ENCODE results near the gene DTYMK.
"Not testable (repeated sequence)": the region's sequence is repeated elsewhere in the genome, so short reads cannot be mapped to it uniquely, and the experiment has no call there.

Gene DTYMK, protein sequence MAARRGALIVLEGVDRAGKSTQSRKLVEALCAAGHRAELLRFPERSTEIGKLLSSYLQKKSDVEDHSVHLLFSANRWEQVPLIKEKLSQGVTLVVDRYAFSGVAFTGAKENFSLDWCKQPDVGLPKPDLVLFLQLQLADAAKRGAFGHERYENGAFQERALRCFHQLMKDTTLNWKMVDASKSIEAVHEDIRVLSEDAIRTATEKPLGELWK

DNA sequence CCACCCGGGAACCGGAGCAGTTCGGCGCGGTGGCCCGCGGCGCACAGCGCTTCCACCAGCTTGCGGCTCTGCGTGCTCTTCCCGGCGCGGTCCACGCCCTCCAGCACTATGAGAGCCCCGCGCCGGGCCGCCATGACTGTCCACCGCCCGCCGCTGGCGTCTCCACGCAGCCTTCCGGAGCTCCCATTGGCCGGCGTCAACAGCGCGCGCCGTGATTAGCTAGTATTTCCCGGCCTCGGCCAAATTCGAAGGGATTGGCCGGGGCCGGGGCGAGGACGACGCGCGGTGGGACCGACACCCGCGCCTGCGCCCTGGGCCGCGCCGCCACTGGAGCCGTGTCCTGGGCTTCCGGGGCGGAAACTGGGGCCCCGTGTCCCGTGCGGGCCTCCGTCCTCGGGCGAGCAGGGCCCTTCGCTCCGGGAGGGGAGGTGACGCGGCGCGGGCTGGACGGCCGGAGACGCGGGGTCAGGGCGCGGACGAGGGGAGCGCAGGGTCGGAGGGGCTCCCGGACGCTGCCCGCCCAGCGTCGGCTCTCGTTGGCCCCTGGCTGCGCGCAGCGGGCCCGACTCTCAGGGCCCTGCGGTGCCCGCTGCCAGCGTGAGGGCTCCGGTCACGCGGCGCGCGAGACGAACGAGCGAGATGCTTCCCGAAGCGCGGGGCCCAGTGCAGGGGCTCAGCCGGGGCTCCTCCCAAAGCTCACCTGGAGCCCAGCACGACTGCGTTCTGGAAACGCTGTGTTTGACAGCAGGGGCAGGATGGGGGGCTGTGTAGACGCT, at the start of gene DTYMK:
Gene DTYMK, minus strand, starts transcription at position 166 of the 776 bp plus-strand sequence. Its CDS starts 32 bp downstream, at position 134.
- in situ Hi-C loops (cut with HindIII; ENCODE audit: low sequenced_read_pairs) = no loop called here

DNA sequence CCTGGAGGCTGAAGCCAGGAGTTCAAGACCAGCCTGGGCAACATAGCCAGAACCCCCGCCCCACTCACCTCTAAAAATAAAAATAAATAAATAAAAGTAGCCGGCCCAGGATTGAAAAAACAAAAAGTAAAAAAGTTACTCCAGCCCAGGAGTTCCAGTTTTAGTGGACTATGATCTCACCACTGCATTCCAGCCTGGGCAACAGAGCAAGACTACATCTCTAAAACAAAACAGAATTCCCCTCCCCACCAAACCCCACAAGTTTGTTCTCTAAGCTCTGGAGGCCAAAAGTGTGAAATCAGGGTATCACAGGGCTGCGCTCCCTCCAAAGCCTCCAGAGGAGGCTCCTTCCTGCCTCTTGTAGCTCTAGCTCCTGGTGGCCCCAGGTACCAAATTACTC, 49.5 kb upstream of the DTYMK start:
- in situ Hi-C loops (cut with HindIII; ENCODE audit: low sequenced_read_pairs) = no loop called here

DNA sequence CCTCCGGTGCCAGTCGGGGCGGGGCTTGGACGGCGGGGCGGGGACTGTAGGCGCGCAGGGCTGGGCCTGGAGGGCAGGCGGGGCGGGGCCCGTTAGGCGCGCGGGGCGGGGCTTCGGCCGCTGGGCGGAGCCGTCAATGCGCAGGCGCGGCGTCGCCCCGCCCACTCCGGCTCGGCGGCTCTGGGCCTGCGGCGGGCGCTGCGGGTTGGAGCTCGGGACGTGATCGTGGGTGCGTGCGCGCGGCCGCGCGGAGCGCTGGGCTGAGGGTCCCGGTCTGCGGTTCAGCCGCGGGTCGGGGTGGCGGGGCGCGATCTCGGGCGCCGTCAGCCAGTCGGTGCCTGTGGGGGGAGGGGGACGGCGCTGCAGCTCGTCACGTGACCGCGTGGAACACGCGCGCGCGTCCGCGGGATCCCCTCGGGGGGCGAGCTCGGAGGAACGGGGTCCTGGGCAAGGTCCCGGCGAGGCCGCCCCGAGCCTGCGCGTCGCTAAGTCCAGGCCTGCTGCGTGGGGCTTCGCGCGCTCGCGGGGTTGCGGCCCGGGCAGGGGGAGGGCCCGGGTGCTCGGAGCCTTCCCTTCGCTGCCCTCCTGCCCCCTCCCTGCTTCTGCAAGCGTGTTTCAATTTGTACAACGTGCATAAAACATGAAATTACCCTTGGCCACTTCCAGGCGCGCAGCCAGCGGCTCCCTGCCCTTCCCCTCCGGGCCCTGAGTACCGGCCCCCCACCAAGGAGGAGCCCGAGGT, 48.0 kb upstream of the DTYMK start, which contains the start of gene D2HGDH:
Gene D2HGDH, plus strand, starts transcription at position 164 of the 742 bp plus-strand sequence. CDS start 595 bp downstream, outside the sequence.
- in situ Hi-C loops (cut with HindIII; ENCODE audit: low sequenced_read_pairs) = no loop called here

DNA sequence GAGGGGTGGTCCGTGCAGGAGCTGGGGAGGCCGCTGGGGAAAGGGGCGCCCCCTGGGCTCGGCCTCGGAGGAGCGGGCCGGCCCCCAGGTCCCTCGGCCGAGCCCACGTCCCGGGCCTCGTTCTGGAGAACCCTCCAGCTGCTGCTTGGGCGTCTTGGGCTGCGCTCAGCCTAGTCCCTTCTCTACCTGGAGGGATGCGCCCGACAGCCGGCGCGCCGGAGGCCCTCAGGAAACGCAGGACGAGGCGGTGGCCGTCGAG, 47.5 kb upstream of the DTYMK start:
- in situ Hi-C loops (cut with HindIII; ENCODE audit: low sequenced_read_pairs) = no loop called here

DNA sequence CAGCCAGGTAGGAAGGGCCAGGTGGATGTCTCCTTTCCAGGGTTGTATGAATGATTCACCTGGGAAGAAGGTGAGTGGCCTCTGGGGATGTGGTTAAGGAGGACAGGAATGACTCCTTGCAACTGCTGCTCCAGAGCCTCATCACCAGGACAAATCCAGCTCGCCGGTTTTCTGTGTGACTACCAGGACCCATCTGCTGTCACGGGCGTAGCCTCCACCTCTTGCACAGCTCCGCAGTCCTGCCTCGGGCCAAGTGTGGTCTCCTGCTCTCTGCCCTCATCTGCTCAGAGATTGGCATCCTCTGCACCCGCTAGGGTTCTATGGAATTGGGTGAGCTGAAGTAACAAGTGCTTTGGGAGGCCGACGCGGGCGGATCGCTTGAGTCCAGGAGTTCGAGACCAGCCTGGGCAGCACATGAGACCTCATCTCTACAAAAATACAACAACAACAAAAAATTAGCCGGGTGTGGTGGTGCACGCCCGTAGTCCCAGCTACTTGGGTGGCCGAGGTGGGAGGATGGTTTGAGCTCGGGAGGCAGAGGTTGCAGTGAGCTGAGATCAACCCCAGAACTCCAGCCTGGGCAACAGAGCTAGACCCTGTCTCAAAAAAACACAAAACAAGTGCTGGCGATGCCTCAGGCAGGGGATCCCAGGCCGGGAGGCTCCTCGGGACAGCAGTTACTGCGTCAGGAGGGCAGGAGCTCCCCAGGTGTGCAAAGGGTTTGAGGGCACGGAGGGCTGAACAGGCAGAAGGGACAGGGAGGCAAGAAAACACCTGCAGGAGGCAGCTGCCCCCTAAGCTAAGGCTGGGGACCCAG, 47.0 kb upstream of the DTYMK start:
- in situ Hi-C loops (cut with HindIII; ENCODE audit: low sequenced_read_pairs) = no loop called here

DNA sequence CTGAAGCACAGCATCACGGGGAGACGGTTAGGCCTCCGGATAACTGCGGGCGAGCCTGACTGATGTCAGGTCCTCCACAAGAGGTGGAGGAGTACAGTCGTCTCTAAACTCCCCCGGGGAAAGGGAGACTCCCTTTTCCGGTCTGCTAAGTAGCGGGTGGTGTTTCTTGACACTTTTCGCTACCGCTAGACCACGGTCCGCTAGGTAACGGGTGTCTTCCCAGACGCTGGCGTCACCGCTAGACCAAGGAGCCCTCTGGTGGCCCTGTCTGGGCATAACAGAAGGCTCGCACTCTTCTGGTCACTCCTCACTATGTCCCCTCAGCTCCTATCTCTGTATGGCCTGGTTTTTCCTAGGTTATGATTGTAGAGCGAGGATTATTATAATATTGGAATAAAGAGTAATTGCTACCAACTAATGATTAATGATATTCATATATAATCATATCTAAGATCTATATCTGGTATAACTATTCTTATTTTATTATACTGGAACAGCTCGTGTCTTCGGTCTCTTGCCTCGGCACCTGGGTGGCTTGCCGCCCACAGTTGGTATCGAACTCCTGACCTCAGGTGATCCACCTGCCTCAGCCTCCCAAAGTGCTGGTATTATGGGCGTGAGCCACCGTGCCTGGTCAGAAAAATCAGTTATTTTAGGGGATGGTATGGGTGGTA, 46.0 kb upstream of the DTYMK start:
- in situ Hi-C loops (cut with HindIII; ENCODE audit: low sequenced_read_pairs) = not testable (repeated sequence)

DNA sequence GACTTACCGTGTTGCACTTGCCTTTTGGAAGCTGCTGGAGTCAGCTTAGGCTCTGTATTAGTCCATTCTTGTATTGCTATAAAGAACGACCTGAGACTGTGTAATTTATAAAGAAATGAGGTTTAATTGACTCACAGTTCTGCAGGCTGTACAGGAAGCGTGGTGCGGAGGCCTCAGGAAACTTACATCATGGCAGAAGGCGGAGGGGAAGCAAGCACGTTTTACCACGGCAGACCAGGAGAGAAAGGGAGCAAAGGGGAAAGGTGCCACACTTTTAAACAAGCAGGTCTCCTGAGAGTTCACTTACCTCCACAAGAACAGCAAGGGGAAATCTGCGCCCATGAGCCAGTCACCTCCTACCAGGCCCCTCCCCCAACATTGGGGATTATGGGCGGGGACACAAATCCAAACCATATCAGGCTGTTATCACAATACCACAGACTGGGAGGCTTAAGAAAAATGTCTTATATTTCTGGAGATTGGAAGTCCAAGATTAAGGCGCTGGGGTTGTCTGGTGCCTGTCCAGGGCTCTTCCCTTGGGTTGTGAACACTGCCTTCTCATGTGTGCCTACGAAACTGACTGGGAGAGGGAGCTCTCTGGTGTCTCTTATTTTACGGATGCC, 44.2 kb upstream of the DTYMK start:
- in situ Hi-C loops (cut with HindIII; ENCODE audit: low sequenced_read_pairs) = no loop called here

DNA sequence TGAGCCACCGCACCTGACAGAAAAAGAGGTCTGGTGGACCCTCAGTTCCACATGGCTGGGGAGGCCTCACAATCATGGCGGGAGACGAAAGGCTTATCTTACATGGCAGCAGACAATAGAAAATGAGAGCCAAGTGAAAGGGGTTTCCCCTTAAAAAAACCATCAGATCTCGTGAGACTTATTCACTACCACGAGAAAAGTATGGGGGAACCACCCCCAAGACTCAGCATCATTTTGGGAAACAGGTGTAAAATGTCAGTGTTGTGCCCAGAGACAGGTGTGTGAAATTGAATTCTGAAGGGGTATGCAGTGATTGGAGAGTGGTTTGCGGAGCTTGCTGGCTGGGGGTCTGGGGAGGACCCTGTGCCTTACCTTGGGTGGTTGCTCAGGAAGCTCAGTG, 43.3 kb upstream of the DTYMK start:
- in situ Hi-C loops (cut with HindIII; ENCODE audit: low sequenced_read_pairs) = no loop called here

DNA sequence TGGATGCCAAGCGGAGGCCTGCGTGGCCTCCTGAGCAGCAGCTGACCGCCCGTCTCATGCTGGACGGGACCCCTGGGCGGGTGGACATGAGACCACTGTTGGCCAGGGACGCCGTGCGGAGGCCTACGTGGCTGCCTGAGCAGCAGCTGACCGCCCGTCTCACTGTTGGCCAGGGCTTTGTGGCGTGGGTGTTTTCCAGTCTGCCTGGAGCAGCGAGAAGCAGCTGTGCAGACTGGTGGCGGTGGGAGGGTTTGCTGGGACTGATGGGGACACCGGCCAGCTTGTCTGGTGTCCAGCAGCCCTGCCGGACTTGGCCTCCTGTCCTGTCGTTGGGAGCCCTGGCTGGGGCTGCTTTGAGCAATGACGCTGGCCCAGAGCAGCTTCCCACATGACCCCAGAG, 42.0 kb upstream of the DTYMK start:
- in situ Hi-C loops (cut with HindIII; ENCODE audit: low sequenced_read_pairs) = no loop called here

DNA sequence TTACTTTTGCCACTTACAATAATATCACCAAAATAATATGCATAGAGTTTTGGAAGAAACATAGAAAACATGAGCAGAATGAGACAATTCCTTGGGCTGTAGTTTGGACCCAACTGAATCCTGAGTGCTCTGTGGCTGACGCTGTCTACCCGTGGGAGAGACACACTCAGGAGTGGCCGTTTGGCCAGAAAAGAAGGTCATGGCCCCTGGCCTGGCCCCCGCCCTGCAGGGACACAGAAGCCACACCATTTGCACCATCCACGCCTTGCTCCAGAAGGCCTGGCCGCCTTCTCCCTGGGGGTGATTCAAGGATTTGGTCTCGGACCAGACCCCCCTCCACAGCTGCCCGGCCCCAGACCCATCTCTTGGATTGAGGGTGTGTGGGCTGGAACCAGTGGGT, 41.4 kb upstream of the DTYMK start:
- in situ Hi-C loops (cut with HindIII; ENCODE audit: low sequenced_read_pairs) = no loop called here

DNA sequence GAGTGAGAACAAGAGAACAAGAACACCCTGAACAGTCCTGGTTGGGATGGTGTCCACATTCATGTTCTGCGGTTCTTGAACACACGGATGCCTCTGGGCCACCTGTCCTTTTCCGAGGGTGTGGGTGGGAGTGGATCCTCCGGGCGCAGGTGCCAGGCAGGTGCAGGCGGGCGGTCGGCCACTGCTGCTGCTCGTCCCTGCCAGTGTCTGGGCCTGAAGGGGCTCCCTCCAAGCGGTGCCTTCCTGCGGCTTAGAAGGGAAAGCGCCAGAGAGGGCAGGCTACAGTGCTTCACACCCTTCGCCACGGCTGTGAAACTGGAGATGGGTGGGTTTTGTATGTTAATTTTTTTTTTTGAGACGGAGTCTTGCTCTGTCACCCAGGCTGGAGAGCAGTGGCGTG, 39.8 kb upstream of the DTYMK start:
- in situ Hi-C loops (cut with HindIII; ENCODE audit: low sequenced_read_pairs) = no loop called here

DNA sequence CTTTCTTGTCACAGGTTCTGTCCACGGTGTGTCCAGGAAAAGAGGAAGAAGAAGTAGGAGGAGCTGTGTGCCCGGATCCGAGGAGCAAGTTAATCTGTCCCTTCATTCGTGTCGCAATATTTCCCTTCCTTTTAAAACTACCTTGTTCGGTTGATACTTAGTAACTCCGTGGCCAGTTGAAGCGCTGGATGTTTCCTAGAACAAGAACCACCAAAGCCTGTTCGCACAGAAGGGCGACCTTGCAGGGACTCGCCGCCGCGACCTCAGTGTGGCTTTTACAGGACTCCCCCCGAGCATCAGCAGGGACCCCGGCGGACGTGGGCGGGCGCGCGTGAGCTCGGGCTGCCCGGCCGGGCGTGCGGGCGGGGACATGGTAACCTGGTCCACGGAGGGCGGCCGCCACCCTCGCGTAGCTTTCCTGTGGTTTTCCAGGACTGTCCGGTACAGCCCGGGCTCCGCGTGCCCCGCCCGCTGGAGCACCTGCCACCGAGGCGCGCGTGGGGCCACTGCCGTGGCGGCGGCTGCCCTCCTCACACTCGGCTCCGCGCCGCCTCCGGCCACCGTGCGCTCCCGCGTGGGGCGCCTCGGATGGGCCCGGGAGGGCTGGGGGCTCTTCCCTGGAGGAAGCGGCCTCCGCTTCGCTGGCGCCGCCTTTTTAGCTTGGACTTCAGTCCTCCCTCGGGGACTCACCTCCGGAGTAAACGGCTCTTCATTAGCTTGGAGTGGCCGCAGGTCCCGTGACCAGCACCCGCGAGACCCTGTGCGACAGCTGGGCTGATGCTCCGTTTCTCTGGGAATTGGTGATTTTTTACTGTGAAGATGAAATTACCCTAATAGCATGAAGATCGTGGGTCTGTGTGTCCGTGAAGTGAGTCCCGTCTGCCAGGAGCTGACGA, 38.6 kb upstream of the DTYMK start:
- in situ Hi-C loops (cut with HindIII; ENCODE audit: low sequenced_read_pairs) = no loop called here

DNA sequence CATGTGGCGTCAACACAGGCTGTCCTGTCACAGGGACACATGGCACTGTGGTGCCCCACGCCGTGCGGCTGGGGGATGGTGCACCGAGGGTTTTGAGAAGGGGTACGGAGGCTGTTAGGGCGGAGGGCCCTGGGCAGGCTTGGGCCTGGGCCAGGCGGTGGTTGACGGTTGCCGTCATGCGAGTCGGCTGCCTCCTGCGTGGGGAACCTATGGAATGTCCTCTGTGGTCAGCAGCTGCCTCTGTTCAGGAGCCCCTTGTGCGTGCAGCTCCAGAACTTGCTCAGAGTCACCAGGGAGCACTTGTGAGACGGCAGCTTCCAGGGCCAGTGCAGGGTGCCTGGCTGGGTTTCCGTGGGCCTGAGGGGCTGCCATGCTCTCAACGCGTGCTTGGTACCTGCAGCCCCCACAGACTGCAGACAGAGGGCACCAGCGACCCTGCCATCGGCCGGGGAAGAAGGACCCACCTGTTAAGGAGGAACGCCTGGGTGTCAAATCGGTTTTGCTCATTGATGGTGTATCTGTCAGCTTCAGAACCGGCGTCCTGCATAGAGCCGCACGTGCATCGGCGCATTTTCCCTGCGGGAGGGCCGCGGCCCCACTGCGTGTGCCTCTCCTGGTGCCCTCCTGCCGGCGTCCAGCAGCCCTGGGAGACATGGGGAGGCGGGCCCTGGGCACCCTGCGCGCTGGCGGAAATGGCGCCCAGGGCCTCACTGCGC, 37.8 kb upstream of the DTYMK start:
- in situ Hi-C loops (cut with HindIII; ENCODE audit: low sequenced_read_pairs) = no loop called here

DNA sequence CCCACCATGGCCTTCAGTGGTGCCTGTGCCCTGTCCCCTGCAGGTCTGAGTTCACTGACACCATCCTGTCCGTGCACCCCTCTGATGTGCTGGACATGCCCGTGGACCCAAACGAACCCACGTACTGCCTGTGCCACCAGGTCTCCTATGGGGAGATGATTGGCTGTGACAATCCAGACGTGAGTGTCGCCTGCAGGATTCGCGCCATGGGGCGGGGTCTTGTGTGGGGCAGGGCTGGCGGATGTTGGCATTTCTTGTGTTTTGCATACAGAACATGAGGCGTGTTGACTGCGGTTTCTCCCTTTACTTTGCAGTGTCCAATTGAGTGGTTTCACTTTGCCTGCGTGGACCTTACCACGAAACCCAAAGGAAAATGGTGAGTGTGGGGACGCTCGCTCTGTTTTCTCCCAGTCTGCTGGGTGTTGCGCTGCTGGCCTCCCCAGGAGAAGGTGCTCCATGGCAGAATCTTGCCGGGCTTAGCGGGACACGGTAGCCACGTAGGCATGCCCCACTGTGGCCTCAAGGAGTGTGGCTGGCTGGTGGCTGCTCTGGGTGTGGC, 36.4 kb upstream of the DTYMK start:
- in situ Hi-C loops (cut with HindIII; ENCODE audit: low sequenced_read_pairs) = no loop called here

DNA sequence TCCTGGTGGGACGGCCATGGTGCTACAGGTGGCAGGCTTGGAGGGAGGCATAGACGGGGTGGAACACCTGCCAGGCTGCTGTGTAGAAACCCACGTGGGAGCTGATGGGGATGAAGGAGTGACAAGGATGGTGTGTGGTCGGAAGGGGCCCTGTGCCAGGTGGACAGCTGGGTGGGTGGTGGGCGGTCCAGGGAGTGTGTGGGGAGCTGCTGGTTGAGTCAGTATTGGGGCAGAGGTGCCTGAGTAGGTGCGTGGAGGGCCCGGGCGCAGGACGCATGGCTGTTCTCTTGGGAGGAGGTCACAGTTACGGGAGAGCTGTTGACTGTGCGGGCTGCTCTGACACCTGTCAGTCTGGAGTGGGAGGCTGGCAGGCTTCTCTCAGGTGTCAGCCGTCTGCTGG, 35.2 kb upstream of the DTYMK start:
- in situ Hi-C loops (cut with HindIII; ENCODE audit: low sequenced_read_pairs) = no loop called here

DNA sequence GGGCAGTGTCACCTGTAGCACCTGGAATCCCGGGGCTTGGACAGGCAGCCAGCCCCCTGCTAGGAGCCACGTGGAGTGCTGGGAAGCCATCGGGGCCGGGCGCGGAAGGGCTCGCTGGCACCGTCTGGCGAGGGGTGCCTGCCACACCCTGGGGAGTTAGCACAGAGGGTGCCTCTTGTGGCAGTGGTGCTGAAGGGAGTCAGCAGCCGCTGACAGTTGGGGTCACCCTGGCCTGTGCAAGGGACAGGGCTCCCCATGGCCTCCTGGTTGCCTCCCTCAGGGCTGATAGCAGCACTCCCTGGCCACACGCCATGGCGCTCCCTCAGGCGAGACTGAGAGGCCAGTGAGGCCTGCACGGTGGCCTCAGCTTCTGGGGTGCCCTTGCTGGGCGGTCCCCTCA, 33.9 kb upstream of the DTYMK start:
- in situ Hi-C loops (cut with HindIII; ENCODE audit: low sequenced_read_pairs) = no loop called here

DNA sequence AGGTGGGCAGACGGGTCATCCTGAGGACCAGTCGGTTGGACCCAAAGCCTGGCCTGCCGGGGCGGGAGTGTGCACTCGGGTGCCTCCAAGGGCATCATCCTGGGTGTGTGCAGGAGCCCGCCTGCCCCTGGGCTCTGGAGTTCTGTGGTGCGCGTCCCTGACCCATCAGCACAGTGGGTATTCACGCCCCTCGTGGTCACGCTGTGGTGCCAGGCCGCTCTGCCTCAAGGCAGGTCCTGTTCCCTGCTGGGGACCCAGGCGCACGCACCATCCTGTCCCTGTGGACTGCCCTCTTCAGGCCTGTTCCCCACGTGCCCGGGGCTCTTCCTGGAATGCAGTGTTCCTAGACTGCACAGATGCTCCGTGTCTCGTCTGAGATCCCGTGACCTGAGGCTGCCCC, 33.5 kb upstream of the DTYMK start:
- in situ Hi-C loops (cut with HindIII; ENCODE audit: low sequenced_read_pairs) = no loop called here

DNA sequence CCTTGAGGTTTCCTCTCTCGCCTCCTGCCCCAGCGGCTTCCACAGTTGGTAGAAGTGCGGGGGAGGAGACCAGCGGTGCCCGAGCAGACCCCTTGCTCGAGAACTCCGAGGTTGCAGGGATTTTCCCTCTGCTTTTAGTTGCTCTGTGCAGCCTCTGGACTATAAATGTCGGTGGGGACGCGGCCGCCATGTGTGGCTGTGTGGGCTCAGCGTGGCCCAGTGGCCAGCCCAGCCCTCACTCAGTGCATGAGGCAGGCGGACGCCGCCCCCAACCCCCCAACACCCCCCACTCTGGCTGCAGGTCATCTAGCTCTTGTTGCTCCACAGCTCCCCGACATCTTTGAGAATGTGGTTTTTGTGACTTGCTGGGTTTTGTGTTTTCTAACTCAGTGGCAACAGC, 32.5 kb upstream of the DTYMK start:
- in situ Hi-C loops (cut with HindIII; ENCODE audit: low sequenced_read_pairs) = no loop called here
